Measurements from ENCODE around the gene RCCD1. TPM values are rescaled to one million over a fixed set of nuclear protein-coding genes. Genes with fewer than 3 reads are reported as not detected.
A peak's percentile ranks its signal among the peaks of the same experiment; 100 is the strongest.

Gene RCCD1
- total RNA-seq, 2 experiments from 2014 or later: 30.0 to 30.9 TPM

DNA sequence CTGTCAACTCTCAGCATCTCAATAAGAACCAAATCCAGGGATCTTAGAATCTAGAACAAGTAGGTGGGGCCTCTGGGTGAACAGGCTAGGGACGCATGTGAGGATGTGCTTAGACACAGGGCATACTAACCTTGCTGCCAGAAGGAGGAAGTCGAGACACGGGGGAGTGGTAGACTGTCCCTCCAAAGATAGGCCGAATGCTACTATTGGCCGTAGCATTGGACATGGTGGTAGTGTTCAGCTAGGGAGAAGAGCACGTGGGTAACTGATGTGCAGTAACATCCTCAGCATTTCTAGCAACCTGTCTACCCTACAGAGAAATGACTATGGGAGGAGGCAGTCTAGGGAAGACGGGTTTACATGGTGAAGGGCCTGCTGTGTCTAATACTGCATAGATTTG is 15.6 kb downstream of the RCCD1 start:
- no peaks in the 10 kb centered on the region for H3K9me3 Mint-ChIP-seq
- peaks cover 60% of the 10 kb centered on the region for H3K36me3 Mint-ChIP-seq (ENCODE audit: low read depth)
- ATAC-seq (no peak), DNase-seq (no peak)
- TF ChIP-seq, protein P1, sequence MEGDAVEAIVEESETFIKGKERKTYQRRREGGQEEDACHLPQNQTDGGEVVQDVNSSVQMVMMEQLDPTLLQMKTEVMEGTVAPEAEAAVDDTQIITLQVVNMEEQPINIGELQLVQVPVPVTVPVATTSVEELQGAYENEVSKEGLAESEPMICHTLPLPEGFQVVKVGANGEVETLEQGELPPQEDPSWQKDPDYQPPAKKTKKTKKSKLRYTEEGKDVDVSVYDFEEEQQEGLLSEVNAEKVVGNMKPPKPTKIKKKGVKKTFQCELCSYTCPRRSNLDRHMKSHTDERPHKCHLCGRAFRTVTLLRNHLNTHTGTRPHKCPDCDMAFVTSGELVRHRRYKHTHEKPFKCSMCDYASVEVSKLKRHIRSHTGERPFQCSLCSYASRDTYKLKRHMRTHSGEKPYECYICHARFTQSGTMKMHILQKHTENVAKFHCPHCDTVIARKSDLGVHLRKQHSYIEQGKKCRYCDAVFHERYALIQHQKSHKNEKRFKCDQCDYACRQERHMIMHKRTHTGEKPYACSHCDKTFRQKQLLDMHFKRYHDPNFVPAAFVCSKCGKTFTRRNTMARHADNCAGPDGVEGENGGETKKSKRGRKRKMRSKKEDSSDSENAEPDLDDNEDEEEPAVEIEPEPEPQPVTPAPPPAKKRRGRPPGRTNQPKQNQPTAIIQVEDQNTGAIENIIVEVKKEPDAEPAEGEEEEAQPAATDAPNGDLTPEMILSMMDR (IDR thresholded peaks at IDR 0.05): no peak
- no peak overlapping the region for H3K4me3 Mint-ChIP-seq
- no peaks in the 10 kb centered on the region for H3K27me3 Mint-ChIP-seq
- H3K27ac Mint-ChIP-seq: no peak overlapping the region
- CTCF ChIA-PET: interaction anchor here (5.8 kb wide), 1 partner anchor 13 kb away, joined by 38 read pairs; no protein-coding TSS in a partner anchor
- POLR2A ChIA-PET: interaction anchor here (5.1 kb wide), 1 partner anchor 12 kb away, joined by 38 read pairs; no protein-coding TSS in a partner anchor
- intact Hi-C loops (cut with micrococcal nuclease): no loop called here
- H3K4me1 Mint-ChIP-seq (ENCODE audit: low read depth): no peaks in the 10 kb centered on the region

DNA sequence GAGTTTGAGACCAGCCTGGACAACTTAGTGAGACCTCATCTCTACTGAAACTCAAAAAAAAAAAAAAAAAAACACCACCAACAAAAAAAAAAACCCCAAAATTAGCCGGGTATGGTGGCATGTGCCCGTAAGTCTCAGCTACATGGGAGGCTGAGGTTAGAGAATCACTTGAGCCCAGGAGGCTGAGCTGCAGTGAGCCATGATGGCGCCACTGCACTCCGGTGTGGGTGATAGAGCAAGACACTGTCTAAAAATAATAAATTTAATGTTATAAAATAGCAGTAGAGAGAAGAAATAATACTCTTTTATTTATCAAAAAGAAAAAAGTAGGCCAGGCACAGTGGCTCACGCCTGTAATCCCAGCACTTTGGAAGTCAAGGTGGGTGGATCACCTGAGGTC is 17.4 kb downstream of the RCCD1 start:
- intact Hi-C loops (cut with micrococcal nuclease): no loop called here
- Mint-ChIP-seq H3K27me3 (no peaks in the 10 kb centered on the region), H3K4me3 (no peak overlapping the region), H3K36me3 (ENCODE audit: low read depth) (peaks cover 63% of the 10 kb centered on the region), H3K4me1 (ENCODE audit: low read depth) (no peaks in the 10 kb centered on the region), H3K27ac (no peak overlapping the region), H3K9me3 (no peaks in the 10 kb centered on the region)
- ChIA-PET CTCF (interaction anchor here (5.8 kb wide), 1 partner anchor 15 kb away, joined by 38 read pairs; no protein-coding TSS in a partner anchor), POLR2A (interaction anchor here (1.1 kb wide), 1 partner anchor 41 kb away, joined by 3 read pairs; no protein-coding TSS in a partner anchor)
- ATAC-seq (no peak), DNase-seq (no peak)
- TF ChIP-seq, protein P1 (IDR thresholded peaks at IDR 0.05): no peak

DNA sequence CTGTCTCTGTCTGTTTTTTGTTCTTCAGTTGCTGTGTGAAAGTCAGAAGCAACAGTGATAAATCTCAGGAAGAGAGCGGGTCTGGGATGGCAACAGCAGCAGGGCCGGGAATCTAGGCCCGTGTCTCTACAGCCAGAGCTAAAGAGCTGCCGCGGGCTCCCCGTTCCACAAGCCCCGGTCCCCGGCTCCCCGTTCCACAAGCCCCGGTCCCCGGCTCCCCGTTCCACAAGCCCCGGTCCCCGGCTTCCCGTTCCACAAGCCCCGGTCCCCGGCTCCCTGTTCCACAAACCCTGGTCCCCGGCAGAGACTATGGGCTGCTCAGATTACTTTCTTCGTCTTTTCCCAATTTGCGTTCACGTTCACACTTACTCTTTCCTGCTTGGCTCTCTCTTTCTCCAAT is 19.5 kb downstream of the RCCD1 start:
- Mint-ChIP-seq H3K9me3 (no peaks in the 10 kb centered on the region), H3K4me1 (ENCODE audit: low read depth) (no peaks in the 10 kb centered on the region), H3K27ac (no peak overlapping the region), H3K27me3 (no peaks in the 10 kb centered on the region), H3K36me3 (ENCODE audit: low read depth) (peaks cover 66% of the 10 kb centered on the region), H3K4me3 (no peak overlapping the region)
- ATAC-seq: no peak
- POLR2A ChIA-PET: no interaction called here
- intact Hi-C loops (cut with micrococcal nuclease): no loop called here
- TF ChIP-seq, protein P1 (IDR thresholded peaks at IDR 0.05): no peak
- no peak for DNase-seq
- CTCF ChIA-PET: no interaction called here

DNA sequence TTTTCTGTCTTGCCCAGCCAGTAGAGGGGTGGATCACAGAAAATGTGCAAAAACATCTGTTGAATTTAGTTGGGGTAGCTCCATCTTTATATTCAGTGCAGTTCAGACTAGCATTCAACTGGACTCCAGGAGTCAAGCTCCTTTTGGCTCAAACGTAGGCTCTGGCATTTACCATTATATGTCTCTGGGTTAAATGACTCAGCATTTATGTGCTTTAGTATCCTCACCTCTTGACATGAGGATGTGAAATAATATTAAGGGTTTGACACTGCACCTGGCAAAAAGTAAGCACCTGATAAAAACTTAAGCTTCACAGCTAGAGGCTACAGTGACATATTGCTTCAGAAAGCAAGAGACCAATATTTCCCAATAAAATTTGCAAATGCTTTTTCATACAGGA is 24.9 kb downstream of the RCCD1 start:
- POLR2A ChIA-PET: interaction anchor here (0.8 to 2.0 kb wide), 7 partner anchors 8 to 44 kb away, joined by 3 to 7 read pairs (median 4); partner anchors contain the start of gene RCCD1
- intact Hi-C loops (cut with micrococcal nuclease): no loop called here
- no peaks in the 10 kb centered on the region for H3K4me1 Mint-ChIP-seq (ENCODE audit: low read depth)
- H3K4me3 Mint-ChIP-seq: no peak overlapping the region
- H3K36me3 Mint-ChIP-seq (ENCODE audit: low read depth): peaks cover 79% of the 10 kb centered on the region
- TF ChIP-seq, protein P1 (IDR thresholded peaks at IDR 0.05): no peak
- no peaks in the 10 kb centered on the region for H3K27me3 Mint-ChIP-seq
- ATAC-seq (no peak), DNase-seq (no peak)
- H3K9me3 Mint-ChIP-seq: no peaks in the 10 kb centered on the region
- CTCF ChIA-PET: interaction anchor here (1.3 to 6.6 kb wide), 3 partner anchors 14 to 47 kb away, joined by 3 to 42 read pairs (median 4); no protein-coding TSS in a partner anchor
- peak overlapping the region; percentile 48 for H3K27ac Mint-ChIP-seq

DNA sequence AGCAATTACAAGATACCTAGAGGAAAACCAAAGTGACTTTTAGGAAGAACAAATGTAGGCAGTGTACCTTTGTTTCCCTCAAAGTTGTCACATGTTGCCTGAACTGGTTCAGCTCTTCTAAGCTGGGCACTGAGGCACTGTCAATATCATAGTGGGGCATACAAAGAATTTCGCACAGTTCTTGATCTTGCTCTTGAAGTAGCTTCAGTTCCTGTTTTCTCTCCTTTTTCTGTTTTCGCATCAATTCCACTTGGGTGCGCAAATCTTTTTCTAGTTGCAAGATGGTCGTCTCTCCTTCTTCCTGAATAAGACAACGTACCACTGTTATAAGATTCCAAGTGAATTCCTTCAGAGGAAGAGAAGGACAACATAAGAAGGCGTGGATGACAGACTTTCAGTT is 27.0 kb downstream of the RCCD1 start:
- Mint-ChIP-seq H3K9me3 (no peaks in the 10 kb centered on the region), H3K4me1 (ENCODE audit: low read depth) (no peaks in the 10 kb centered on the region), H3K36me3 (ENCODE audit: low read depth) (peaks cover 65% of the 10 kb centered on the region), H3K4me3 (no peak overlapping the region), H3K27me3 (no peaks in the 10 kb centered on the region), H3K27ac (no peak overlapping the region)
- DNase-seq: no peak
- no peak for ATAC-seq
- intact Hi-C loops (cut with micrococcal nuclease): no loop called here
- POLR2A ChIA-PET: interaction anchor here (0.6 to 1.4 kb wide), 4 partner anchors 8 to 47 kb away, joined by 3 to 4 read pairs (median 3); no protein-coding TSS in a partner anchor
- TF ChIP-seq, protein P1 (IDR thresholded peaks at IDR 0.05): no peak
- CTCF ChIA-PET: interaction anchor here (1.9 to 6.6 kb wide), 2 partner anchors 12 to 24 kb away, joined by 6 to 42 read pairs; no protein-coding TSS in a partner anchor
